GM18526 (cell line): ENCODE measurements around the gene OTUB1.

Experiments used
- POLR2A ChIP-seq: IDR thresholded peaks from 3 replicates; pipeline ENCODE4 v1.6.1; 2011; ENCODE audit not compliant: insufficient read length; ENCODE audit errors: extremely low read depth

OTUB1 gene

GRCh38 chr11:63969461-63969860 lies 16.8 kb upstream of the OTUB1 start:
- no peak for TF ChIP-seq POLR2A

GRCh38 chr11:63970902-63971301 lies 15.3 kb upstream of the OTUB1 start:
- no peak for TF ChIP-seq POLR2A

GRCh38 chr11:63974259-63975143 lies 11.7 kb upstream of the OTUB1 start, which contains the start of gene COX8A:
COX8A (plus strand) TSS chr11:63974620; CDS start chr11:63974681, 61 bp downstream.
- TF ChIP-seq POLR2A = peak; percentile 81

GRCh38 chr11:63978551-63979239 lies 7.5 kb upstream of the OTUB1 start:
- no peak for TF ChIP-seq POLR2A

GRCh38 chr11:63979426-63979825 lies 6.8 kb upstream of the OTUB1 start:
- no peak for TF ChIP-seq POLR2A

- no peak for TF ChIP-seq POLR2A
Observed at GRCh38 chr11:63985812-63986155, 454 bp upstream of the OTUB1 start.

- no peak for TF ChIP-seq POLR2A
Observed at GRCh38 chr11:63986932-63987513, 785 bp downstream of the OTUB1 start.

- TF ChIP-seq POLR2A = no peak
Observed at GRCh38 chr11:63991558-63991957, 5.3 kb downstream of the OTUB1 start.

GRCh38 chr11:63993100-63993499 lies 6.9 kb downstream of the OTUB1 start:
- TF ChIP-seq POLR2A = no peak

- no peak for TF ChIP-seq POLR2A
Observed at GRCh38 chr11:63993993-63994392, 7.8 kb downstream of the OTUB1 start.

- no peak for TF ChIP-seq POLR2A
Observed at GRCh38 chr11:63996512-63996911, 10.3 kb downstream of the OTUB1 start.

GRCh38 chr11:63997104-63997700 lies 11.0 kb downstream of the OTUB1 start:
- TF ChIP-seq POLR2A = no peak

- no peak for TF ChIP-seq POLR2A
Observed at GRCh38 chr11:63997801-63998337, 11.6 kb downstream of the OTUB1 start.

GRCh38 chr11:63998558-63999348 lies 12.5 kb downstream of the OTUB1 start:
- no peak for TF ChIP-seq POLR2A
